ENCODE results near the gene SCO1.

SCO1 gene

GRCh38 chr17:10668775-10669174 is 28.6 kb downstream of the SCO1 start:
- DNase-seq (ENCODE audit: low read depth) = no peak
- H3K4me3 ChIP-seq (ENCODE audit: low read depth, low read length) = no peak overlapping the region
- no peak for TF ChIP-seq CTCF (IDR thresholded peaks at IDR 0.05; ENCODE audit: control insufficient read depth, extremely low read depth, insufficient read depth)

- no peak for TF ChIP-seq CTCF (IDR thresholded peaks at IDR 0.05; ENCODE audit: control insufficient read depth, extremely low read depth, insufficient read depth)
- no peak overlapping the region for H3K4me3 ChIP-seq (ENCODE audit: low read depth, low read length)
- no peak for DNase-seq (ENCODE audit: low read depth)
Observed at GRCh38 chr17:10666906-10667305, 30.4 kb downstream of the SCO1 start.

- no peak overlapping the region for H3K4me3 ChIP-seq (ENCODE audit: low read depth, low read length)
- no peak for DNase-seq (ENCODE audit: low read depth)
- TF ChIP-seq CTCF (IDR thresholded peaks at IDR 0.05; ENCODE audit: control insufficient read depth, extremely low read depth, insufficient read depth) = no peak
Observed at GRCh38 chr17:10664571-10664970, 32.8 kb downstream of the SCO1 start.

- H3K4me3 ChIP-seq (ENCODE audit: low read depth, low read length) = no peak overlapping the region
- DNase-seq (ENCODE audit: low read depth) = no peak
- no peak for TF ChIP-seq CTCF (IDR thresholded peaks at IDR 0.05; ENCODE audit: control insufficient read depth, extremely low read depth, insufficient read depth)
Observed at GRCh38 chr17:10663231-10663630, 34.1 kb downstream of the SCO1 start.

GRCh38 chr17:10661437-10661836 is 35.9 kb downstream of the SCO1 start:
- DNase-seq (ENCODE audit: low read depth) = no peak
- no peak overlapping the region for H3K4me3 ChIP-seq (ENCODE audit: low read depth, low read length)
- no peak for TF ChIP-seq CTCF (IDR thresholded peaks at IDR 0.05; ENCODE audit: control insufficient read depth, extremely low read depth, insufficient read depth)

- no peak overlapping the region for H3K4me3 ChIP-seq (ENCODE audit: low read depth, low read length)
- no peak for DNase-seq (ENCODE audit: low read depth)
- no peak for TF ChIP-seq CTCF (IDR thresholded peaks at IDR 0.05; ENCODE audit: control insufficient read depth, extremely low read depth, insufficient read depth)
Observed at GRCh38 chr17:10657879-10658278, 39.5 kb downstream of the SCO1 start.

GRCh38 chr17:10657148-10657547 is 40.2 kb downstream of the SCO1 start, which contains the start of gene MYH3:
Gene MYH3 (minus strand): TSS chr17:10657309. CDS start chr17:10655064, 2,245 bp downstream.
- TF ChIP-seq CTCF (IDR thresholded peaks at IDR 0.05; ENCODE audit: control insufficient read depth, extremely low read depth, insufficient read depth) = no peak
- H3K4me3 ChIP-seq (ENCODE audit: low read depth, low read length) = no peak within 1 kb of the TSS
- DNase-seq (ENCODE audit: low read depth) = no peak

Measured in LNCaP clone FGC (cell line).